ENCODE measurements around the gene DCDC1.

The DCDC1 gene

GRCh38 chr11:31160504-31161422 is 208.8 kb downstream of the DCDC1 start:
- H3K36me3 ChIP-seq (ENCODE audit: control insufficient read depth in 1 of 2, insufficient read depth in 2 of 2, low read length in 2 of 2) = no peaks in the 10 kb centered on the region
- H3K9me3 ChIP-seq (ENCODE audit: control insufficient read depth in 1 of 2, low read length in 2 of 2) = no peaks in the 10 kb centered on the region
- no peak overlapping the region for H3K27ac ChIP-seq (ENCODE audit: low read depth, low read length)
- H3K4me3 ChIP-seq (ENCODE audit: low read depth in 1 of 2, low read length in 2 of 2) = no peak overlapping the region
- no peaks in the 10 kb centered on the region for H3K4me1 ChIP-seq (ENCODE audit: control insufficient read depth in 1 of 2, insufficient read depth in 2 of 2, low read length in 2 of 2)
- no peaks in the 10 kb centered on the region for H3K27me3 ChIP-seq (ENCODE audit: control insufficient read depth in 1 of 2, insufficient read depth in 2 of 2, low read length in 2 of 2)
- H3K9ac ChIP-seq (ENCODE audit: low read depth in 1 of 2, low read length in 2 of 2) = no peak overlapping the region

GRCh38 chr11:31150841-31151240 is 218.7 kb downstream of the DCDC1 start:
- no peak overlapping the region for H3K4me3 ChIP-seq (ENCODE audit: low read depth in 1 of 2, low read length in 2 of 2)
- H3K27me3 ChIP-seq (ENCODE audit: control insufficient read depth in 1 of 2, insufficient read depth in 2 of 2, low read length in 2 of 2) = no peaks in the 10 kb centered on the region
- H3K27ac ChIP-seq (ENCODE audit: low read depth, low read length) = no peak overlapping the region

GRCh38 chr11:31150011-31150410 is 219.5 kb downstream of the DCDC1 start:
- H3K27ac ChIP-seq (ENCODE audit: low read depth, low read length) = no peak overlapping the region

More at GRCh38 chr11:31150841-31151240, 218.7 kb downstream of the DCDC1 start:
- Histone ChIP-seq H3K9ac (ENCODE audit: low read depth in 1 of 2, low read length in 2 of 2) (no peak overlapping the region), H3K9me3 (ENCODE audit: control insufficient read depth in 1 of 2, low read length in 2 of 2) (no peaks in the 10 kb centered on the region), H3K36me3 (ENCODE audit: control insufficient read depth in 1 of 2, insufficient read depth in 2 of 2, low read length in 2 of 2) (no peaks in the 10 kb centered on the region), H3K4me1 (ENCODE audit: control insufficient read depth in 1 of 2, insufficient read depth in 2 of 2, low read length in 2 of 2) (no peaks in the 10 kb centered on the region)

GRCh38 chr11:31141789-31142188 is 227.8 kb downstream of the DCDC1 start:
- H3K27ac ChIP-seq (ENCODE audit: low read depth, low read length) = no peak overlapping the region

More at GRCh38 chr11:31150011-31150410, 219.5 kb downstream of the DCDC1 start:
- Histone ChIP-seq H3K9me3 (ENCODE audit: control insufficient read depth in 1 of 2, low read length in 2 of 2) (no peaks in the 10 kb centered on the region), H3K4me3 (ENCODE audit: low read depth in 1 of 2, low read length in 2 of 2) (no peak overlapping the region), H3K9ac (ENCODE audit: low read depth in 1 of 2, low read length in 2 of 2) (no peak overlapping the region), H3K27me3 (ENCODE audit: control insufficient read depth in 1 of 2, insufficient read depth in 2 of 2, low read length in 2 of 2) (no peaks in the 10 kb centered on the region), H3K4me1 (ENCODE audit: control insufficient read depth in 1 of 2, insufficient read depth in 2 of 2, low read length in 2 of 2) (no peaks in the 10 kb centered on the region), H3K36me3 (ENCODE audit: control insufficient read depth in 1 of 2, insufficient read depth in 2 of 2, low read length in 2 of 2) (no peaks in the 10 kb centered on the region)

GRCh38 chr11:31139479-31139878 is 230.1 kb downstream of the DCDC1 start:
- no peaks in the 10 kb centered on the region for H3K9me3 ChIP-seq (ENCODE audit: control insufficient read depth in 1 of 2, low read length in 2 of 2)
- H3K36me3 ChIP-seq (ENCODE audit: control insufficient read depth in 1 of 2, insufficient read depth in 2 of 2, low read length in 2 of 2) = no peaks in the 10 kb centered on the region
- H3K27ac ChIP-seq (ENCODE audit: low read depth, low read length) = no peak overlapping the region
- no peaks in the 10 kb centered on the region for H3K4me1 ChIP-seq (ENCODE audit: control insufficient read depth in 1 of 2, insufficient read depth in 2 of 2, low read length in 2 of 2)
- no peak overlapping the region for H3K9ac ChIP-seq (ENCODE audit: low read depth in 1 of 2, low read length in 2 of 2)
- no peak overlapping the region for H3K4me3 ChIP-seq (ENCODE audit: low read depth in 1 of 2, low read length in 2 of 2)
- no peaks in the 10 kb centered on the region for H3K27me3 ChIP-seq (ENCODE audit: control insufficient read depth in 1 of 2, insufficient read depth in 2 of 2, low read length in 2 of 2)

More at GRCh38 chr11:31141789-31142188, 227.8 kb downstream of the DCDC1 start:
- Histone ChIP-seq H3K27me3 (ENCODE audit: control insufficient read depth in 1 of 2, insufficient read depth in 2 of 2, low read length in 2 of 2) (no peaks in the 10 kb centered on the region), H3K9ac (ENCODE audit: low read depth in 1 of 2, low read length in 2 of 2) (no peak overlapping the region), H3K4me3 (ENCODE audit: low read depth in 1 of 2, low read length in 2 of 2) (no peak overlapping the region), H3K4me1 (ENCODE audit: control insufficient read depth in 1 of 2, insufficient read depth in 2 of 2, low read length in 2 of 2) (no peaks in the 10 kb centered on the region), H3K9me3 (ENCODE audit: control insufficient read depth in 1 of 2, low read length in 2 of 2) (no peaks in the 10 kb centered on the region), H3K36me3 (ENCODE audit: control insufficient read depth in 1 of 2, insufficient read depth in 2 of 2, low read length in 2 of 2) (no peaks in the 10 kb centered on the region)

GRCh38 chr11:31132531-31133421 is 236.8 kb downstream of the DCDC1 start:
- H3K9me3 ChIP-seq (ENCODE audit: control insufficient read depth in 1 of 2, low read length in 2 of 2) = no peaks in the 10 kb centered on the region
- no peak overlapping the region for H3K9ac ChIP-seq (ENCODE audit: low read depth in 1 of 2, low read length in 2 of 2)
- no peak overlapping the region for H3K27ac ChIP-seq (ENCODE audit: low read depth, low read length)
- no peaks in the 10 kb centered on the region for H3K27me3 ChIP-seq (ENCODE audit: control insufficient read depth in 1 of 2, insufficient read depth in 2 of 2, low read length in 2 of 2)
- no peaks in the 10 kb centered on the region for H3K36me3 ChIP-seq (ENCODE audit: control insufficient read depth in 1 of 2, insufficient read depth in 2 of 2, low read length in 2 of 2)
- H3K4me3 ChIP-seq (ENCODE audit: low read depth in 1 of 2, low read length in 2 of 2) = no peak overlapping the region
- no peaks in the 10 kb centered on the region for H3K4me1 ChIP-seq (ENCODE audit: control insufficient read depth in 1 of 2, insufficient read depth in 2 of 2, low read length in 2 of 2)

- H3K9ac ChIP-seq (ENCODE audit: low read depth in 1 of 2, low read length in 2 of 2) = no peak overlapping the region
Observed at GRCh38 chr11:31131760-31132159, 237.8 kb downstream of the DCDC1 start.

GRCh38 chr11:31127290-31127689 is 242.2 kb downstream of the DCDC1 start:
- Histone ChIP-seq H3K27ac (ENCODE audit: low read depth, low read length) (no peak overlapping the region), H3K4me3 (ENCODE audit: low read depth in 1 of 2, low read length in 2 of 2) (no peak overlapping the region), H3K27me3 (ENCODE audit: control insufficient read depth in 1 of 2, insufficient read depth in 2 of 2, low read length in 2 of 2) (no peaks in the 10 kb centered on the region), H3K36me3 (ENCODE audit: control insufficient read depth in 1 of 2, insufficient read depth in 2 of 2, low read length in 2 of 2) (no peaks in the 10 kb centered on the region), H3K9ac (ENCODE audit: low read depth in 1 of 2, low read length in 2 of 2) (no peak overlapping the region), H3K4me1 (ENCODE audit: control insufficient read depth in 1 of 2, insufficient read depth in 2 of 2, low read length in 2 of 2) (no peaks in the 10 kb centered on the region), H3K9me3 (ENCODE audit: control insufficient read depth in 1 of 2, low read length in 2 of 2) (no peaks in the 10 kb centered on the region)

More at GRCh38 chr11:31131760-31132159, 237.8 kb downstream of the DCDC1 start:
- Histone ChIP-seq H3K27ac (ENCODE audit: low read depth, low read length) (no peak overlapping the region), H3K27me3 (ENCODE audit: control insufficient read depth in 1 of 2, insufficient read depth in 2 of 2, low read length in 2 of 2) (no peaks in the 10 kb centered on the region), H3K36me3 (ENCODE audit: control insufficient read depth in 1 of 2, insufficient read depth in 2 of 2, low read length in 2 of 2) (no peaks in the 10 kb centered on the region), H3K4me1 (ENCODE audit: control insufficient read depth in 1 of 2, insufficient read depth in 2 of 2, low read length in 2 of 2) (no peaks in the 10 kb centered on the region), H3K4me3 (ENCODE audit: low read depth in 1 of 2, low read length in 2 of 2) (no peak overlapping the region), H3K9me3 (ENCODE audit: control insufficient read depth in 1 of 2, low read length in 2 of 2) (no peaks in the 10 kb centered on the region)

GRCh38 chr11:31120428-31120827 is 249.1 kb downstream of the DCDC1 start:
- no peak overlapping the region for H3K4me3 ChIP-seq (ENCODE audit: low read depth in 1 of 2, low read length in 2 of 2)
- H3K4me1 ChIP-seq (ENCODE audit: control insufficient read depth in 1 of 2, insufficient read depth in 2 of 2, low read length in 2 of 2) = no peaks in the 10 kb centered on the region
- H3K9ac ChIP-seq (ENCODE audit: low read depth in 1 of 2, low read length in 2 of 2) = no peak overlapping the region
- no peak overlapping the region for H3K27ac ChIP-seq (ENCODE audit: low read depth, low read length)
- H3K36me3 ChIP-seq (ENCODE audit: control insufficient read depth in 1 of 2, insufficient read depth in 2 of 2, low read length in 2 of 2) = no peaks in the 10 kb centered on the region
- H3K27me3 ChIP-seq (ENCODE audit: control insufficient read depth in 1 of 2, insufficient read depth in 2 of 2, low read length in 2 of 2) = no peaks in the 10 kb centered on the region
- no peaks in the 10 kb centered on the region for H3K9me3 ChIP-seq (ENCODE audit: control insufficient read depth in 1 of 2, low read length in 2 of 2)

- H3K4me1 ChIP-seq (ENCODE audit: control insufficient read depth in 1 of 2, insufficient read depth in 2 of 2, low read length in 2 of 2) = no peaks in the 10 kb centered on the region
- no peaks in the 10 kb centered on the region for H3K9me3 ChIP-seq (ENCODE audit: control insufficient read depth in 1 of 2, low read length in 2 of 2)
Observed at GRCh38 chr11:31118566-31118965, 251.0 kb downstream of the DCDC1 start.

More at GRCh38 chr11:31118566-31118965, 251.0 kb downstream of the DCDC1 start:
- Histone ChIP-seq H3K27me3 (ENCODE audit: control insufficient read depth in 1 of 2, insufficient read depth in 2 of 2, low read length in 2 of 2) (no peaks in the 10 kb centered on the region), H3K27ac (ENCODE audit: low read depth, low read length) (no peak overlapping the region), H3K4me3 (ENCODE audit: low read depth in 1 of 2, low read length in 2 of 2) (no peak overlapping the region), H3K9ac (ENCODE audit: low read depth in 1 of 2, low read length in 2 of 2) (no peak overlapping the region), H3K36me3 (ENCODE audit: control insufficient read depth in 1 of 2, insufficient read depth in 2 of 2, low read length in 2 of 2) (no peaks in the 10 kb centered on the region)

Measured in duodenal mucosa (tissue), 2 donors.